HepG2 (cell line): ENCODE measurements around the gene HOXD4. TPM values are rescaled to one million over a fixed set of nuclear protein-coding genes. Genes with fewer than 3 reads are reported as not detected.
A peak's percentile ranks its signal among the peaks of the same experiment; 100 is the strongest.

Source experiments
- CCDC6 ChIP-seq: sonication (generic); formaldehyde crosslinking; IDR thresholded peaks from 2 replicates; pipeline ENCODE4 v1.8.1; 2022; ENCODE audit warnings: mild to moderate bottlenecking, missing genetic modification reagents, moderate library complexity
- EED ChIP-seq: sonication (generic); formaldehyde crosslinking; IDR thresholded peaks from 2 replicates; pipeline ENCODE4 v1.5.0; 2020; ENCODE audit warnings: mild to moderate bottlenecking, missing genetic modification reagents
- SMYD3 ChIP-seq: sonication (generic); formaldehyde crosslinking; IDR thresholded peaks from 2 replicates; pipeline ENCODE4 v1.8.1; 2023; ENCODE audit warnings: mild to moderate bottlenecking, missing genetic modification reagents
- XRCC5 ChIP-seq: fragments of 200-400 bp; formaldehyde crosslinking; optimal IDR thresholded peaks from 2 replicates; pipeline ENCODE3; 2017; ENCODE audit warnings: mild to moderate bottlenecking, low read length
- ZFP1 ChIP-seq: IDR thresholded peaks from 2 replicates; pipeline ENCODE4 v1.6.1; 2016
- ZNF354B ChIP-seq: sonication (generic); formaldehyde crosslinking; IDR thresholded peaks from 2 replicates; pipeline ENCODE4 v1.8.0; 2022; ENCODE audit warnings: mild to moderate bottlenecking, missing genetic modification reagents
- ZNF460 ChIP-seq: sonication (generic); formaldehyde crosslinking; IDR thresholded peaks from 2 replicates; pipeline ENCODE4 v1.5.1; 2020; ENCODE audit warnings: missing genetic modification reagents, mild to moderate bottlenecking, borderline replicate concordance
- polyA plus RNA-seq, 8 experiments: library from polyadenylated mRNA; depleted of rRNA in 3 of 8; stranded (reverse) in 7 of 8; unstranded in 1 of 8; fragments of >200 nt; fragmentation: Illumina TruSeq in 4 of 8; extraction: Trizol in 4 of 8; gene quantifications; 2 replicates each; pipeline versions ENCODE4 v1.2.1 to v1.2.3, GENCODE V29; 2011 to 2016; ENCODE audit warnings: low read depth in 4 of 8, missing spikeins in 1 of 8, mixed read lengths in 1 of 8; ENCODE audit not compliant: insufficient read depth in 1 of 8
- total RNA-seq, 5 experiments: library from RNA; depleted of rRNA; stranded (reverse); fragments of >200 nt; fragmentation: Illumina TruSeq; extraction: Trizol; gene quantifications; 2 replicates each; pipeline ENCODE4 v1.2.3, GENCODE V29; 2016; ENCODE audit warnings: low read depth in 1 of 5
- TF ChIP-seq, protein P1 (sequence below): sonication (generic); formaldehyde crosslinking; IDR thresholded peaks from 2 replicates; pipeline ENCODE4; 2020; ENCODE audit warnings: missing genetic modification reagents, mild to moderate bottlenecking, borderline replicate concordance
- TF ChIP-seq, protein P2 (sequence below): sonication (generic); formaldehyde crosslinking; IDR thresholded peaks from 2 replicates; pipeline ENCODE4 v1.4.0; 2020; ENCODE audit warnings: mild to moderate bottlenecking, missing genetic modification reagents
- TF ChIP-seq, protein P3 (sequence below): sonication (generic); formaldehyde crosslinking; IDR thresholded peaks from 2 replicates; pipeline ENCODE4 v1.5.0; 2020; ENCODE audit warnings: mild to moderate bottlenecking, missing genetic modification reagents
- TF ChIP-seq, protein P4 (sequence below): sonication (generic); formaldehyde crosslinking; IDR thresholded peaks from 2 replicates; pipeline ENCODE4 v1.8.1; 2023; ENCODE audit warnings: mild to moderate bottlenecking, missing genetic modification reagents
- TF ChIP-seq, protein P5 (sequence below): sonication (generic); formaldehyde crosslinking; IDR thresholded peaks from 2 replicates; pipeline ENCODE4 v1.8.0; 2022; ENCODE audit warnings: mild to moderate bottlenecking, missing genetic modification reagents
- TF ChIP-seq, protein P6 (sequence below): sonication (generic); formaldehyde crosslinking; IDR thresholded peaks from 2 replicates; pipeline ENCODE4 v1.5.0; 2020; ENCODE audit warnings: missing genetic modification reagents, mild to moderate bottlenecking, borderline replicate concordance
- TF ChIP-seq, protein P7 (sequence below): sonication (generic); formaldehyde crosslinking; IDR thresholded peaks from 2 replicates; pipeline ENCODE4 v1.5.1; 2020; ENCODE audit warnings: mild to moderate bottlenecking, moderate library complexity, missing genetic modification reagents
- TF ChIP-seq, protein P8 (sequence below): IDR thresholded peaks from 2 replicates; pipeline ENCODE4 v1.6.1; 2016; ENCODE audit warnings: control low read depth
- TF ChIP-seq, protein P9 (sequence below): IDR thresholded peaks from 2 replicates; pipeline ENCODE4 v1.6.1; 2016; ENCODE audit warnings: missing genetic modification reagents, missing compliant biosample characterization

Gene HOXD4
- total and polyA plus RNA-seq, 2 of the 13 experiments (the other 11 are each of a cell fraction or from before 2014, with no cell fraction given), result not detected

DNA sequence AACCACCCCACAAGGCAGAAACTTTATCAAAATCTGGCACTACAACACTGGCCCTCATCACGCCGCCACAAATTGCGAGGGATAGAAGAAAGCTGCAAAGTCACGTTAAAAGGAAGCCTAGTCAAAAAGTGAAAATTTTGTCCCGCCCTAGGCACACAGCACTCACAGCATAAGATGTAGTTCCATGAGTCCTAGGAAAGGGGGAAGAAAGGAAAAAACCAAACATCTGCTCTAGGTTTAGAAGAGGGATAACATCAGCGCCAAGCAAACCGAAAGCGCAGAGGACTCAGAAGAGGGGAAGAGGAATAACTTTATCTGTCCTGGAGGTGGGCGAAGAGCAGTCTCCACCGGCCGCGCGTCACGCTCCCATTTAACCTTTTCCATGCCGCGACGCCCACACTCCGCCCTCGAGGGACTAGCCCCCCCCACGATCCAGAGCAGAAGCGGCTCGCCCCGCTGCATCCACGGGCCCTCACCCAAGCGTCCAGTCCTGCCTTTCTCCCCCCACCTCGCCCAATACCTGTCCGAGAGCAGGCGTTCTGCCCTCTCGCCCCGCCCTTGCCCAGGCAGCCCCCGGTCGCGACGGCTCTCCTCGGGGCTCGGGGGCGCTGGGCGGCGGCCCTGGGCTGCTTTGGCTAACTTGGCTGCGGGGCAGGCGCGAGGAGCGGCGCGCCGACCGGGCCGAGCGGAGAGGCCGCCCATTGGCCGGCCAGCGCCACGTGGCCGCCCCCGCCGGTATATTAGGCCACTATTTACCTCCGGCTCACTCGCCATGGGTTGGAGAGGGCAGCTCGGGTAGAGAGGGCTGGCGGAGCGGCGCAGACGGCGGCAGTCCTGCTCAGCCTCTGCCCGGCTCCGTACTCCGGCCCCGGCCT, 36.8 kb downstream of the HOXD4 start, which contains the start of gene HOXD1 (continued):
- TF ChIP-seq, protein P1, sequence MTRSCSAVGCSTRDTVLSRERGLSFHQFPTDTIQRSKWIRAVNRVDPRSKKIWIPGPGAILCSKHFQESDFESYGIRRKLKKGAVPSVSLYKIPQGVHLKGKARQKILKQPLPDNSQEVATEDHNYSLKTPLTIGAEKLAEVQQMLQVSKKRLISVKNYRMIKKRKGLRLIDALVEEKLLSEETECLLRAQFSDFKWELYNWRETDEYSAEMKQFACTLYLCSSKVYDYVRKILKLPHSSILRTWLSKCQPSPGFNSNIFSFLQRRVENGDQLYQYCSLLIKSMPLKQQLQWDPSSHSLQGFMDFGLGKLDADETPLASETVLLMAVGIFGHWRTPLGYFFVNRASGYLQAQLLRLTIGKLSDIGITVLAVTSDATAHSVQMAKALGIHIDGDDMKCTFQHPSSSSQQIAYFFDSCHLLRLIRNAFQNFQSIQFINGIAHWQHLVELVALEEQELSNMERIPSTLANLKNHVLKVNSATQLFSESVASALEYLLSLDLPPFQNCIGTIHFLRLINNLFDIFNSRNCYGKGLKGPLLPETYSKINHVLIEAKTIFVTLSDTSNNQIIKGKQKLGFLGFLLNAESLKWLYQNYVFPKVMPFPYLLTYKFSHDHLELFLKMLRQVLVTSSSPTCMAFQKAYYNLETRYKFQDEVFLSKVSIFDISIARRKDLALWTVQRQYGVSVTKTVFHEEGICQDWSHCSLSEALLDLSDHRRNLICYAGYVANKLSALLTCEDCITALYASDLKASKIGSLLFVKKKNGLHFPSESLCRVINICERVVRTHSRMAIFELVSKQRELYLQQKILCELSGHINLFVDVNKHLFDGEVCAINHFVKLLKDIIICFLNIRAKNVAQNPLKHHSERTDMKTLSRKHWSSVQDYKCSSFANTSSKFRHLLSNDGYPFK (CRISPR knock-in tag), result peak; percentile 61
- TF ChIP-seq, protein P2, sequence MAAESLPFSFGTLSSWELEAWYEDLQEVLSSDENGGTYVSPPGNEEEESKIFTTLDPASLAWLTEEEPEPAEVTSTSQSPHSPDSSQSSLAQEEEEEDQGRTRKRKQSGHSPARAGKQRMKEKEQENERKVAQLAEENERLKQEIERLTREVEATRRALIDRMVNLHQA (CRISPR knock-in tag), result no peak
- TF ChIP-seq, protein P3, sequence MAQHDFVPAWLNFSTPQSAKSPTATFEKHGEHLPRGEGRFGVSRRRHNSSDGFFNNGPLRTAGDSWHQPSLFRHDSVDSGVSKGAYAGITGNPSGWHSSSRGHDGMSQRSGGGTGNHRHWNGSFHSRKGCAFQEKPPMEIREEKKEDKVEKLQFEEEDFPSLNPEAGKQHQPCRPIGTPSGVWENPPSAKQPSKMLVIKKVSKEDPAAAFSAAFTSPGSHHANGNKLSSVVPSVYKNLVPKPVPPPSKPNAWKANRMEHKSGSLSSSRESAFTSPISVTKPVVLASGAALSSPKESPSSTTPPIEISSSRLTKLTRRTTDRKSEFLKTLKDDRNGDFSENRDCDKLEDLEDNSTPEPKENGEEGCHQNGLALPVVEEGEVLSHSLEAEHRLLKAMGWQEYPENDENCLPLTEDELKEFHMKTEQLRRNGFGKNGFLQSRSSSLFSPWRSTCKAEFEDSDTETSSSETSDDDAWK (CRISPR knock-in tag), result no peak
- no peak for TF ChIP-seq SMYD3 (CRISPR knock-in tag)
- no peak for TF ChIP-seq ZFP1 (CRISPR knock-in tag)
- TF ChIP-seq CCDC6 (CRISPR knock-in tag), result peak; percentile 79; the same call in 1 of the 2 replicates
- no peak for TF ChIP-seq ZNF354B (CRISPR knock-in tag)
- TF ChIP-seq, protein P4, sequence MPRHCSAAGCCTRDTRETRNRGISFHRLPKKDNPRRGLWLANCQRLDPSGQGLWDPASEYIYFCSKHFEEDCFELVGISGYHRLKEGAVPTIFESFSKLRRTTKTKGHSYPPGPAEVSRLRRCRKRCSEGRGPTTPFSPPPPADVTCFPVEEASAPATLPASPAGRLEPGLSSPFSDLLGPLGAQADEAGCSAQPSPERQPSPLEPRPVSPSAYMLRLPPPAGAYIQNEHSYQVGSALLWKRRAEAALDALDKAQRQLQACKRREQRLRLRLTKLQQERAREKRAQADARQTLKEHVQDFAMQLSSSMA, result no peak; the same call in none of the 2 replicates
- TF ChIP-seq, protein P5, sequence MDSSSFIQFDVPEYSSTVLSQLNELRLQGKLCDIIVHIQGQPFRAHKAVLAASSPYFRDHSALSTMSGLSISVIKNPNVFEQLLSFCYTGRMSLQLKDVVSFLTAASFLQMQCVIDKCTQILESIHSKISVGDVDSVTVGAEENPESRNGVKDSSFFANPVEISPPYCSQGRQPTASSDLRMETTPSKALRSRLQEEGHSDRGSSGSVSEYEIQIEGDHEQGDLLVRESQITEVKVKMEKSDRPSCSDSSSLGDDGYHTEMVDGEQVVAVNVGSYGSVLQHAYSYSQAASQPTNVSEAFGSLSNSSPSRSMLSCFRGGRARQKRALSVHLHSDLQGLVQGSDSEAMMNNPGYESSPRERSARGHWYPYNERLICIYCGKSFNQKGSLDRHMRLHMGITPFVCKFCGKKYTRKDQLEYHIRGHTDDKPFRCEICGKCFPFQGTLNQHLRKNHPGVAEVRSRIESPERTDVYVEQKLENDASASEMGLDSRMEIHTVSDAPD (CRISPR knock-in tag), result no peak
- TF ChIP-seq, protein P6, sequence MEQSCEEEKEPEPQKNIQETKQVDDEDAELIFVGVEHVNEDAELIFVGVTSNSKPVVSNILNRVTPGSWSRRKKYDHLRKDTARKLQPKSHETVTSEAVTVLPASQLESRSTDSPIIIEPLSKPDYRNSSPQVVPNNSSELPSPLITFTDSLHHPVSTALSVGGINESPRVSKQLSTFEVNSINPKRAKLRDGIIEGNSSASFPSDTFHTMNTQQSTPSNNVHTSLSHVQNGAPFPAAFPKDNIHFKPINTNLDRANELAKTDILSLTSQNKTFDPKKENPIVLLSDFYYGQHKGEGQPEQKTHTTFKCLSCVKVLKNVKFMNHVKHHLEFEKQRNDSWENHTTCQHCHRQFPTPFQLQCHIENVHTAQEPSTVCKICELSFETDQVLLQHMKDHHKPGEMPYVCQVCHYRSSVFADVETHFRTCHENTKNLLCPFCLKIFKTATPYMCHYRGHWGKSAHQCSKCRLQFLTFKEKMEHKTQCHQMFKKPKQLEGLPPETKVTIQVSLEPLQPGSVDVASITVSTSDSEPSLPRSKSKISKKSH, result no peak; the same call in 1 of the 2 replicates
- TF ChIP-seq, protein P7, sequence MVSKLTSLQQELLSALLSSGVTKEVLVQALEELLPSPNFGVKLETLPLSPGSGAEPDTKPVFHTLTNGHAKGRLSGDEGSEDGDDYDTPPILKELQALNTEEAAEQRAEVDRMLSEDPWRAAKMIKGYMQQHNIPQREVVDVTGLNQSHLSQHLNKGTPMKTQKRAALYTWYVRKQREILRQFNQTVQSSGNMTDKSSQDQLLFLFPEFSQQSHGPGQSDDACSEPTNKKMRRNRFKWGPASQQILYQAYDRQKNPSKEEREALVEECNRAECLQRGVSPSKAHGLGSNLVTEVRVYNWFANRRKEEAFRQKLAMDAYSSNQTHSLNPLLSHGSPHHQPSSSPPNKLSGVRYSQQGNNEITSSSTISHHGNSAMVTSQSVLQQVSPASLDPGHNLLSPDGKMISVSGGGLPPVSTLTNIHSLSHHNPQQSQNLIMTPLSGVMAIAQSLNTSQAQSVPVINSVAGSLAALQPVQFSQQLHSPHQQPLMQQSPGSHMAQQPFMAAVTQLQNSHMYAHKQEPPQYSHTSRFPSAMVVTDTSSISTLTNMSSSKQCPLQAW (CRISPR knock-in tag), result no peak
- TF ChIP-seq, protein P8, sequence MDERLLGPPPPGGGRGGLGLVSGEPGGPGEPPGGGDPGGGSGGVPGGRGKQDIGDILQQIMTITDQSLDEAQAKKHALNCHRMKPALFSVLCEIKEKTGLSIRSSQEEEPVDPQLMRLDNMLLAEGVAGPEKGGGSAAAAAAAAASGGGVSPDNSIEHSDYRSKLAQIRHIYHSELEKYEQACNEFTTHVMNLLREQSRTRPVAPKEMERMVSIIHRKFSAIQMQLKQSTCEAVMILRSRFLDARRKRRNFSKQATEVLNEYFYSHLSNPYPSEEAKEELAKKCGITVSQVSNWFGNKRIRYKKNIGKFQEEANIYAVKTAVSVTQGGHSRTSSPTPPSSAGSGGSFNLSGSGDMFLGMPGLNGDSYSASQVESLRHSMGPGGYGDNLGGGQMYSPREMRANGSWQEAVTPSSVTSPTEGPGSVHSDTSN (CRISPR knock-in tag), result no peak
- TF ChIP-seq XRCC5, result no peak
- TF ChIP-seq, protein P9, sequence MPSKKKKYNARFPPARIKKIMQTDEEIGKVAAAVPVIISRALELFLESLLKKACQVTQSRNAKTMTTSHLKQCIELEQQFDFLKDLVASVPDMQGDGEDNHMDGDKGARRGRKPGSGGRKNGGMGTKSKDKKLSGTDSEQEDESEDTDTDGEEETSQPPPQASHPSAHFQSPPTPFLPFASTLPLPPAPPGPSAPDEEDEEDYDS (CRISPR knock-in tag), result peak; percentile 93
- TF ChIP-seq EED (CRISPR knock-in tag), result peak; percentile 78; the same call in 1 of the 2 replicates
- no peak for TF ChIP-seq ZNF460 (CRISPR knock-in tag)
